A673 (cell line): ENCODE measurements around the gene CMYA5.

Experiments used
- EZH2 ChIP-seq: fragments of 200-600 bp; sonication (generic); IDR thresholded peaks from 2 replicates; pipeline ENCODE4 v1.6.1; 2017; ENCODE audit warnings: borderline replicate concordance, low read depth, mild to moderate bottlenecking, mixed read lengths, antibody characterized with exemption, low read length; ENCODE audit not compliant: poor library complexity, severe bottlenecking
- TF ChIP-seq, protein P1 (sequence below): fragments of 300-800, 200-600 bp; sonication (generic); conservative IDR thresholded peaks from 2 replicates; pipeline ENCODE4 v1.5.1; 2017; ENCODE audit warnings: low read depth, mild to moderate bottlenecking, antibody characterized with exemption, low read length, moderate library complexity, mixed read lengths

DNA sequence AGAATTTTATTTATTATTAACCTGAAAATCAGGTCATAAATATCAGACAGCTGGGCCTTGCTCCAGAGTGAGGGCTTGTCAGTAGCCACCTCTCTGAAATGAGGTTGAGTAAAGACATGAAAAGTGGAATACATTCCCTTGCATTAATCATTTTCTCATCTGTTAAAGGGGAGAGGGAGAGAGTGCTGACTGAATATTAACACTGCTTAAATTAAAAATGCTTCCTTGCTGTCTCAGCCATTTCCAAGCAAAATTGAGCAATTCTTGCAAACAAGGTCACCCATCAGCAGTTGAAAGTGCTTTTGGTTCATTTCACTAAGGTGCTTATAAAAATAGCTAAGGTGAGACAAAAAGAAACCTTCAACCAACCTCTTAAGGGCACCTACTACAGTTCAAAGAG is 102.8 kb downstream of the CMYA5 start:
- TF ChIP-seq, protein P1, sequence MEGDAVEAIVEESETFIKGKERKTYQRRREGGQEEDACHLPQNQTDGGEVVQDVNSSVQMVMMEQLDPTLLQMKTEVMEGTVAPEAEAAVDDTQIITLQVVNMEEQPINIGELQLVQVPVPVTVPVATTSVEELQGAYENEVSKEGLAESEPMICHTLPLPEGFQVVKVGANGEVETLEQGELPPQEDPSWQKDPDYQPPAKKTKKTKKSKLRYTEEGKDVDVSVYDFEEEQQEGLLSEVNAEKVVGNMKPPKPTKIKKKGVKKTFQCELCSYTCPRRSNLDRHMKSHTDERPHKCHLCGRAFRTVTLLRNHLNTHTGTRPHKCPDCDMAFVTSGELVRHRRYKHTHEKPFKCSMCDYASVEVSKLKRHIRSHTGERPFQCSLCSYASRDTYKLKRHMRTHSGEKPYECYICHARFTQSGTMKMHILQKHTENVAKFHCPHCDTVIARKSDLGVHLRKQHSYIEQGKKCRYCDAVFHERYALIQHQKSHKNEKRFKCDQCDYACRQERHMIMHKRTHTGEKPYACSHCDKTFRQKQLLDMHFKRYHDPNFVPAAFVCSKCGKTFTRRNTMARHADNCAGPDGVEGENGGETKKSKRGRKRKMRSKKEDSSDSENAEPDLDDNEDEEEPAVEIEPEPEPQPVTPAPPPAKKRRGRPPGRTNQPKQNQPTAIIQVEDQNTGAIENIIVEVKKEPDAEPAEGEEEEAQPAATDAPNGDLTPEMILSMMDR = no peak
- no peak for TF ChIP-seq EZH2
